Kidney (tissue), 14 donors: ENCODE measurements around the gene CREBL2. TPM values are rescaled to one million over a fixed set of nuclear protein-coding genes. Genes with fewer than 3 reads are reported as not detected.

ENCODE experiments used
- DNase-seq, 5 donors: peaks; one replicate each; pipeline ENCODE4 v3.0.0-alpha.2; 2013 to 2020
- FAIRE-seq: peaks from 2 replicates; lab custom pipeline; 2012; peaks lifted over from hg19 to GRCh38; lab: Jason Lieb, UNC
- H3K27ac ChIP-seq, 2 donors: one replicate each; pipeline ENCODE4 v1.7.0; 2013; ENCODE audit warnings: low read depth in 2 of 2, low read length in 2 of 2, inconsistent platforms in 1 of 2
- H3K27me3 ChIP-seq: one replicate; pipeline ENCODE4 v1.7.1; 2013; ENCODE audit warnings: low read length, inconsistent platforms; ENCODE audit not compliant: control insufficient read depth, insufficient read depth
- H3K36me3 ChIP-seq, 3 donors: one replicate each; pipeline versions ENCODE4 v1.7.0 to v1.7.1; 2013; ENCODE audit warnings: low read length in 3 of 3, control low read depth in 1 of 3, inconsistent platforms in 1 of 3; ENCODE audit not compliant: insufficient read depth in 3 of 3, control insufficient read depth in 2 of 3
- H3K4me1 ChIP-seq, 3 donors: one replicate each; pipeline versions ENCODE4 v1.7.0 to v1.7.1; 2013; ENCODE audit warnings: low read length in 3 of 3, inconsistent platforms in 1 of 3, low read depth in 1 of 3; ENCODE audit not compliant: control insufficient read depth in 2 of 3, insufficient read depth in 2 of 3
- H3K4me3 ChIP-seq, 3 donors: one replicate each; pipeline versions ENCODE4 v1.7.0 to v1.8.1; 2013; ENCODE audit warnings: low read length in 3 of 3, control low read depth in 1 of 3, inconsistent platforms in 1 of 3
- H3K9ac ChIP-seq, 3 donors: one replicate each; pipeline versions ENCODE4 v1.7.0 to v1.7.1; 2013; ENCODE audit warnings: low read length in 3 of 3, control low read depth in 1 of 3, inconsistent platforms in 1 of 3
- H3K9me3 ChIP-seq, 3 donors: one replicate each; pipeline versions ENCODE4 v1.7.0 to v1.7.1; 2013; ENCODE audit warnings: low read length in 3 of 3, control low read depth in 1 of 3, inconsistent platforms in 1 of 3; ENCODE audit not compliant: control insufficient read depth in 2 of 3, insufficient read depth in 1 of 3
- CTCF ChIP-seq: IDR thresholded peaks from 3 replicates; pipeline ENCODE4 v1.5.1; 2012; ENCODE audit warnings: mild to moderate bottlenecking, moderate library complexity, borderline replicate concordance; ENCODE audit not compliant: insufficient read depth; ENCODE audit errors: extremely low read depth
- intact Hi-C: fragments of 100-400 bp; cut with DNase I; formaldehyde crosslinking; loops from one replicate; pipeline ENCODE4 v1.11.1; 2022
- polyA plus RNA-seq: library from polyadenylated mRNA; stranded (reverse); fragments of 350-450 nt; fragmentation: Illumina TruSeq; extraction: RNeasy Lipid Tissue Mini Kit (QIAGEN cat#74804); gene quantifications from one replicate; pipeline ENCODE4 v1.2.3, GENCODE V29; 2014; ENCODE audit warnings: low read depth, low replicate concordance; ENCODE audit not compliant: insufficient read depth
- total RNA-seq: library from RNA; stranded (reverse); fragmentation: NEBNext Ultra II Directional; extraction: Animal tissue kit (Norgen Biotek cat#: 25700); gene quantifications from one replicate; pipeline ENCODE4 v1.2.1, GENCODE V29; 2021
- donor health status: control.
- donor health status: control.
- donor health status: control.
- donor health status: control.
- donor health status: control.
- donor health status: DM: yes; HTN: yes; CAD: no.
- donor health status: Normal renal cell carcinoma (clear cell type).

Gene CREBL2
- total and polyA plus RNA-seq, 2 donors from 2014 or later, result 35.8 to 38.6 TPM

GRCh38 chr12:12686925-12687324, 75.2 kb downstream of the CREBL2 start:
- intact Hi-C loops, result no loop called here
- Histone ChIP-seq H3K4me3 (no peak overlapping the region), H3K9me3 (no peaks in the 10 kb centered on the region), H3K27me3 (no peaks in the 10 kb centered on the region), H3K36me3 (no peaks in the 10 kb centered on the region), H3K9ac (no peak overlapping the region), H3K27ac (no peak overlapping the region), H3K4me1 (no peaks in the 10 kb centered on the region)
- no peak for FAIRE-seq
- DNase-seq, result no peak
- no peak for TF ChIP-seq CTCF

- no peak overlapping the region for H3K4me3 ChIP-seq
- no peaks in the 10 kb centered on the region for H3K27me3 ChIP-seq
- intact Hi-C loops, result no loop called here
- FAIRE-seq (no peak), DNase-seq (peak in 3 of 5 donors; percentile 17 to 63 (median 57))
- H3K9me3 ChIP-seq, result no peaks in the 10 kb centered on the region
- no peaks in the 10 kb centered on the region for H3K4me1 ChIP-seq
- TF ChIP-seq CTCF, result no peak
- no peak overlapping the region for H3K9ac ChIP-seq
- no peak overlapping the region for H3K27ac ChIP-seq
- no peaks in the 10 kb centered on the region for H3K36me3 ChIP-seq
Observed at GRCh38 chr12:12689647-12690300, 78.1 kb downstream of the CREBL2 start.

GRCh38 chr12:12691549-12691948, 79.9 kb downstream of the CREBL2 start:
- Histone ChIP-seq H3K27ac (no peak overlapping the region), H3K36me3 (no peaks in the 10 kb centered on the region), H3K4me1 (no peaks in the 10 kb centered on the region), H3K9me3 (no peaks in the 10 kb centered on the region), H3K9ac (no peak overlapping the region), H3K4me3 (no peak overlapping the region), H3K27me3 (no peaks in the 10 kb centered on the region)
- no peak for DNase-seq
- no peak for FAIRE-seq
- no peak for TF ChIP-seq CTCF
- intact Hi-C loops, result no loop called here
